Measurements from ENCODE around the gene CCDC73. TPM values are rescaled to one million over a fixed set of nuclear protein-coding genes. Genes with fewer than 3 reads are reported as not detected.

The CCDC73 gene
- total RNA-seq, 1 donor from 2014 or later, result 0.09 TPM

GRCh38 chr11:32821517-32821916 is 27.1 kb upstream of the CCDC73 start:
- no peak for DNase-seq
- Histone ChIP-seq H3K4me3 (no peak overlapping the region), H3K9me3 (no peaks in the 10 kb centered on the region), H3K4me1 (no peaks in the 10 kb centered on the region), H3K27me3 (ENCODE audit: low read depth) (no peaks in the 10 kb centered on the region), H3K27ac (no peak overlapping the region), H3K36me3 (no peaks in the 10 kb centered on the region)
- intact Hi-C loops (cut with DNase I), result no loop called here
- TF ChIP-seq CTCF (IDR thresholded peaks at IDR 0.05), result no peak
- no peak for ATAC-seq

- DNase-seq, result no peak
- H3K4me1 ChIP-seq, result no peaks in the 10 kb centered on the region
- no peak for ATAC-seq
- no peaks in the 10 kb centered on the region for H3K27me3 ChIP-seq (ENCODE audit: low read depth)
- no peaks in the 10 kb centered on the region for H3K9me3 ChIP-seq
- TF ChIP-seq CTCF (IDR thresholded peaks at IDR 0.05), result no peak
- intact Hi-C loops (cut with DNase I), result no loop called here
- no peak overlapping the region for H3K4me3 ChIP-seq
- H3K27ac ChIP-seq, result no peak overlapping the region
- H3K36me3 ChIP-seq, result no peaks in the 10 kb centered on the region
Measured at GRCh38 chr11:32820497-32820896, 26.0 kb upstream of the CCDC73 start.

GRCh38 chr11:32819187-32819586 is 24.7 kb upstream of the CCDC73 start:
- TF ChIP-seq CTCF (IDR thresholded peaks at IDR 0.05), result no peak
- intact Hi-C loops (cut with DNase I), result no loop called here

GRCh38 chr11:32817852-32818183 is 23.4 kb upstream of the CCDC73 start:
- Histone ChIP-seq H3K27me3 (ENCODE audit: low read depth) (no peaks in the 10 kb centered on the region), H3K36me3 (no peaks in the 10 kb centered on the region), H3K4me3 (no peak overlapping the region), H3K4me1 (no peaks in the 10 kb centered on the region), H3K9me3 (no peaks in the 10 kb centered on the region), H3K27ac (no peak overlapping the region)
- intact Hi-C loops (cut with DNase I), result no loop called here
- ATAC-seq (no peak), DNase-seq (no peak)
- no peak for TF ChIP-seq CTCF (IDR thresholded peaks at IDR 0.05)

More at GRCh38 chr11:32819187-32819586, 24.7 kb upstream of the CCDC73 start:
- H3K4me3 ChIP-seq, result no peak overlapping the region
- H3K9me3 ChIP-seq, result no peaks in the 10 kb centered on the region
- DNase-seq (no peak), ATAC-seq (no peak)
- no peak overlapping the region for H3K27ac ChIP-seq
- H3K36me3 ChIP-seq, result no peaks in the 10 kb centered on the region
- no peaks in the 10 kb centered on the region for H3K27me3 ChIP-seq (ENCODE audit: low read depth)
- H3K4me1 ChIP-seq, result no peaks in the 10 kb centered on the region

GRCh38 chr11:32817181-32817851 is 22.9 kb upstream of the CCDC73 start:
- Histone ChIP-seq H3K4me3 (no peak overlapping the region), H3K27me3 (ENCODE audit: low read depth) (no peaks in the 10 kb centered on the region), H3K36me3 (no peaks in the 10 kb centered on the region), H3K27ac (no peak overlapping the region), H3K9me3 (no peaks in the 10 kb centered on the region), H3K4me1 (no peaks in the 10 kb centered on the region)
- intact Hi-C loops (cut with DNase I), result no loop called here
- ATAC-seq (no peak), DNase-seq (no peak)
- TF ChIP-seq CTCF (IDR thresholded peaks at IDR 0.05), result no peak
